ENCODE results near the gene CTNNBL1.
"Not testable (repeated sequence)": the region's sequence is repeated elsewhere in the genome, so short reads cannot be mapped to it uniquely, and the experiment has no call there.

CTNNBL1 gene

GRCh38 chr20:37692459-37693166 is 1.2 kb upstream of the CTNNBL1 start:
- H3K4me3 Mint-ChIP-seq: no peak overlapping the region
- peaks cover 17% of the 10 kb centered on the region for H3K36me3 Mint-ChIP-seq
- no peak for ATAC-seq
- DNase-seq (ENCODE audit: low spot score in 2 of 2): no peak
- no peak overlapping the region for H3K27ac Mint-ChIP-seq
- peaks cover 40% of the 10 kb centered on the region for H3K4me1 Mint-ChIP-seq
- H3K9me3 Mint-ChIP-seq: no peaks in the 10 kb centered on the region

- peak overlapping the region; percentile 96 for H3K4me3 Mint-ChIP-seq
- peaks cover 33% of the 10 kb centered on the region for H3K4me1 Mint-ChIP-seq
- no peak for DNase-seq (ENCODE audit: low spot score in 2 of 2)
- H3K36me3 Mint-ChIP-seq: peaks cover 17% of the 10 kb centered on the region
- no peaks in the 10 kb centered on the region for H3K9me3 Mint-ChIP-seq
- ATAC-seq: no peak
- H3K27ac Mint-ChIP-seq: no peak overlapping the region
Observed at GRCh38 chr20:37693242-37693634, 592 bp upstream of the CTNNBL1 start.

- Mint-ChIP-seq H3K4me1 (peaks cover 32% of the 10 kb centered on the region), H3K9me3 (no peaks in the 10 kb centered on the region), H3K4me3 (no peak overlapping the region), H3K27ac (no peak overlapping the region), H3K36me3 (peaks cover 17% of the 10 kb centered on the region)
- no peak for ATAC-seq
- no peak for DNase-seq (ENCODE audit: low spot score in 2 of 2)
Observed at GRCh38 chr20:37695684-37696342, 2.0 kb downstream of the CTNNBL1 start.

DNA sequence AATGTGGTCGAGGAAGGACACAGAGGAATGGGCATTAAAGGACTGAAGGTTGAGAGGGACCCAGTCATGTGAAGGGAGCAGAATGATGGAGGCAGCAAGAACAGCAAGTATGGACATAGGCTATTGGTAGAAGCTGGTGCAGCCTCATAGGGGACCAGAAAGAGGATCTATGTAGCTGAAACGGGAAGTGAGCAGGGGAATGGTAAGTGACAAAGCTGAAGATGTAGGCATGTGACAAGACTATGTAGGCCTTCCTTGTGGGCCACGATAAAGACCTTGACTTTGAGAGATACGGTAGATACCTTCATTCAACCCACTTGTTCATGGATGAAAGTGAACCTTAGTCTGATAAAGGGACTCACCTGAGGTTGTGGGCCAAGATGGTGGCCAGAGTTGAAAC is 3.5 kb downstream of the CTNNBL1 start:
- ATAC-seq: no peak
- Mint-ChIP-seq H3K9me3 (no peaks in the 10 kb centered on the region), H3K27ac (no peak overlapping the region)

DNA sequence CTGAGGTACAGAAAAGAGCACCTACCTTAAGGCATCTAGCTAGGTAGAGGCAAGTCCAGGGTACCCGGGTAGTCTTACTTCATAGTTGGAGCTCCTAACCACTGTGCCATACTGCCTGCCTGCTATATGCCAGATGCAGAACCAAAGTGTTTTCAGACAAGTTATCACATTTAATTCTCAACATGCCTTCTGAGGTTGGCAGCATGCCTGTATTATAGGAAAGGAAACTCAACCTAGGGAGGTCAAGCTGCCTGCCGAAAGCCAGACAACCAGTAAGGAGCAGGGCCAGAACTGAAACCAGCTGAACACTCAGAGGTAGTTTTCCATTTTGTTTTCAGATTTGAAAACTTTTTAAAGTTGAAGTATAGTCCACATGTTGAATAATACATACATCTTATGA is 5.4 kb downstream of the CTNNBL1 start:
- H3K4me3 Mint-ChIP-seq: no peak overlapping the region
- no peaks in the 10 kb centered on the region for H3K9me3 Mint-ChIP-seq
- H3K27ac Mint-ChIP-seq: no peak overlapping the region
- DNase-seq (ENCODE audit: low spot score in 2 of 2) (no peak), ATAC-seq (no peak)
- peaks cover 10% of the 10 kb centered on the region for H3K36me3 Mint-ChIP-seq
- peaks cover 22% of the 10 kb centered on the region for H3K4me1 Mint-ChIP-seq

More for the DNA sequence above, 3.5 kb downstream of the CTNNBL1 start:
- peaks cover 32% of the 10 kb centered on the region for H3K4me1 Mint-ChIP-seq
- no peak overlapping the region for H3K4me3 Mint-ChIP-seq
- peaks cover 17% of the 10 kb centered on the region for H3K36me3 Mint-ChIP-seq
- DNase-seq (ENCODE audit: low spot score in 2 of 2): no peak

- Mint-ChIP-seq H3K9me3 (no peaks in the 10 kb centered on the region), H3K36me3 (peaks cover 7% of the 10 kb centered on the region), H3K27ac (no peak overlapping the region), H3K4me1 (peaks cover 15% of the 10 kb centered on the region), H3K4me3 (no peak overlapping the region)
- ATAC-seq (no peak), DNase-seq (ENCODE audit: low spot score in 2 of 2) (no peak)
Observed at GRCh38 chr20:37700301-37700700, 6.5 kb downstream of the CTNNBL1 start.

- not testable (repeated sequence) for H3K4me3 Mint-ChIP-seq; DNase-seq (ENCODE audit: low spot score in 2 of 2); H3K9me3 Mint-ChIP-seq; H3K4me1 Mint-ChIP-seq; ATAC-seq; H3K36me3 Mint-ChIP-seq; H3K27ac Mint-ChIP-seq
Observed at GRCh38 chr20:37701676-37702075, 7.8 kb downstream of the CTNNBL1 start.

- Mint-ChIP-seq H3K27ac (no peak overlapping the region), H3K4me1 (peaks cover 2% of the 10 kb centered on the region), H3K4me3 (no peak overlapping the region), H3K9me3 (no peaks in the 10 kb centered on the region), H3K36me3 (no peaks in the 10 kb centered on the region)
- ATAC-seq (no peak), DNase-seq (ENCODE audit: low spot score in 2 of 2) (no peak)
Observed at GRCh38 chr20:37702403-37703034, 8.7 kb downstream of the CTNNBL1 start.

GRCh38 chr20:37703035-37703845 is 9.4 kb downstream of the CTNNBL1 start:
- Mint-ChIP-seq H3K36me3 (no peaks in the 10 kb centered on the region), H3K27ac (no peak overlapping the region), H3K4me1 (peaks cover 6% of the 10 kb centered on the region), H3K4me3 (no peak overlapping the region), H3K9me3 (no peaks in the 10 kb centered on the region)
- ATAC-seq: no peak
- no peak for DNase-seq (ENCODE audit: low spot score in 2 of 2)

- Mint-ChIP-seq H3K9me3 (no peaks in the 10 kb centered on the region), H3K27ac (no peak overlapping the region), H3K36me3 (peaks cover 5% of the 10 kb centered on the region), H3K4me3 (no peak overlapping the region), H3K4me1 (peaks cover 6% of the 10 kb centered on the region)
- no peak for ATAC-seq
- DNase-seq (ENCODE audit: low spot score in 2 of 2): no peak
Observed at GRCh38 chr20:37704955-37705354, 11.1 kb downstream of the CTNNBL1 start.

DNA sequence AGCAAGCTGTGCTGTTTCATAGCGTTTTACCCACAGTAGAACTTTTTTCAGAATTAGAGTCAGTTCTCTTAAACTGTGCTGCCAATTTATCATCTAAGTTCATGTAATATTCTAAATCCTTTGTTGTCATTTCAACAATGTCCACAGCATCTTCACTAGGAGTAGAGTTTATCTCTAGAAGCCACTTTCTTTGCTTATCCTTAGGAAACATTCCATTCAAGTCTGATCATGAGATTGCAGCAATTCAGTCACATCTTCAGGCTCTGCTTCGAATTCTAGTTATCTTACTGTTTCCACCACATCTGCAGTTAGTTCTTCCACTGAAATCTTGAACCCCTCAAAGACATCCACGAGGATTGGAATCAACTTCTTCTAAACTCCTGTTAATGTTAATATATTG is 12.5 kb downstream of the CTNNBL1 start:
- DNase-seq (ENCODE audit: low spot score in 2 of 2) (no peak), ATAC-seq (no peak)
- Mint-ChIP-seq H3K27ac (no peak overlapping the region), H3K36me3 (peaks cover 5% of the 10 kb centered on the region), H3K4me1 (peaks cover 13% of the 10 kb centered on the region), H3K9me3 (no peaks in the 10 kb centered on the region), H3K4me3 (no peak overlapping the region)

DNA sequence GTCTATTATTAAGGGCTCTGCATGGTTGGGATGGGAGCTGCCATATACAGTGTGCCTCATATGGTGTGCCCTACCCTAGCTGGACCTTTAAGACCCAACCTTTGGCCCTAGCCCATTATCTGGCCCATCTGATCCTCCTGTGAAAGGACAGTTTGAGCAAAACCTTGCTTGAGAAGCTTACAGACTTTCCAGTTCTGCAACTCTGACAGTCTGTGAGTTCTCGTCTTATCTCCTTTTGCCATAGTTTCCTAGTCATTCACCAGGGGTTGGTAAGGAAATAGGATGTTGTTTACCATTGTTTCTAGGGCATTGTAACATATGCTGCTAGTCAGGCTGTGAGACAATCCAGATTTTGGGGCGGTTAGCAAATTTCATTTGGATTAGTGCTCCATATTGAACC is 17.2 kb downstream of the CTNNBL1 start:
- H3K36me3 Mint-ChIP-seq: peaks cover 5% of the 10 kb centered on the region
- no peaks in the 10 kb centered on the region for H3K9me3 Mint-ChIP-seq
- no peak overlapping the region for H3K27ac Mint-ChIP-seq
- peaks cover 32% of the 10 kb centered on the region for H3K4me1 Mint-ChIP-seq
- ATAC-seq (no peak), DNase-seq (ENCODE audit: low spot score in 2 of 2) (no peak)
- no peak overlapping the region for H3K4me3 Mint-ChIP-seq

- DNase-seq (ENCODE audit: low spot score in 2 of 2) (no peak), ATAC-seq (no peak)
- Mint-ChIP-seq H3K4me1 (peaks cover 32% of the 10 kb centered on the region), H3K9me3 (no peaks in the 10 kb centered on the region), H3K36me3 (peaks cover 5% of the 10 kb centered on the region), H3K4me3 (no peak overlapping the region), H3K27ac (peak overlapping the region; percentile 20)
Observed at GRCh38 chr20:37711994-37712964, 18.4 kb downstream of the CTNNBL1 start.

DNA sequence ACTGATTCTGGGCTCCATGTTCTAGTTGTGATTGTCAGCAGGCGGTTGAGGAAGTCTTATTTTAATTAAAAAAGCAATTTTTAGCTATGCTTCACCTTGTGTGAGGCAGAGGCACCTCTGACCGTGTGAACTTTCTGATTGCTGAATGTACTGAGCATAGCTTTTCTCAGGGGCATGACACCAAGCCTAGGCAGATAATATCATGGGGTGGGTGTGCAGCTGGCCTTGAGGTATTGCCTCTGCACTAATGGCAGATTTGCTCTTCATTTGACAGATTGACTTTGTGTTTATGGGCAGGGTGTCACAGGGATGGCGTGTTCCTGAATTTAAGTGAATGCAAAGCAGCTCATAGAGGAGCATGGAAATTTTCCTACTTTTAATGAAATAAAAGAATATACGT is 19.6 kb downstream of the CTNNBL1 start:
- Mint-ChIP-seq H3K9me3 (no peaks in the 10 kb centered on the region), H3K36me3 (peaks cover 5% of the 10 kb centered on the region), H3K4me1 (peaks cover 27% of the 10 kb centered on the region), H3K4me3 (no peak overlapping the region), H3K27ac (no peak overlapping the region)
- ATAC-seq: no peak
- DNase-seq (ENCODE audit: low spot score in 2 of 2): no peak

Data from stimulated activated effector memory CD8-positive, alpha-beta T cell treated with anti-CD3 and anti-CD28 coated beads, Interleukin-12 subunit alpha, Interleukin-12 subunit beta, amount 100 ng/mL, for 72 hours (primary cell).